ENCODE measurements around the gene ME1.
"Not testable (repeated sequence)": the region's sequence is repeated elsewhere in the genome, so short reads cannot be mapped to it uniquely, and the experiment has no call there.

Gene ME1

GRCh38 chr6:83463886-83464285 lies 33.0 kb upstream of the ME1 start:
- Histone ChIP-seq H3K36me3 (ENCODE audit: control insufficient read depth, insufficient read depth, low read length, severe bottlenecking) (no peaks in the 10 kb centered on the region), H3K27me3 (replicated peaks; ENCODE audit: control insufficient read depth, insufficient read depth, low read length) (no peaks in the 10 kb centered on the region), H3K4me1 (ENCODE audit: control insufficient read depth, insufficient read depth, low read length) (peaks cover 16% of the 10 kb centered on the region), H3K9ac (ENCODE audit: low read length) (peak overlapping the region; percentile 27), H3K4me3 (ENCODE audit: low read length) (no peak overlapping the region), H3K9me3 (ENCODE audit: control insufficient read depth, low read length) (no peaks in the 10 kb centered on the region)
- peak; percentile 68 for DNase-seq (ENCODE audit: low read depth)

GRCh38 chr6:83462524-83462923 lies 31.7 kb upstream of the ME1 start:
- DNase-seq (ENCODE audit: low read depth) = no peak
- H3K36me3 ChIP-seq (ENCODE audit: control insufficient read depth, insufficient read depth, low read length, severe bottlenecking) = no peaks in the 10 kb centered on the region
- H3K9me3 ChIP-seq (ENCODE audit: control insufficient read depth, low read length) = no peaks in the 10 kb centered on the region
- no peaks in the 10 kb centered on the region for H3K27me3 ChIP-seq (replicated peaks; ENCODE audit: control insufficient read depth, insufficient read depth, low read length)
- H3K4me1 ChIP-seq (ENCODE audit: control insufficient read depth, insufficient read depth, low read length) = peaks cover 16% of the 10 kb centered on the region
- H3K9ac ChIP-seq (ENCODE audit: low read length) = no peak overlapping the region
- no peak overlapping the region for H3K4me3 ChIP-seq (ENCODE audit: low read length)

GRCh38 chr6:83461438-83461837 lies 30.6 kb upstream of the ME1 start:
- no peak overlapping the region for H3K9ac ChIP-seq (ENCODE audit: low read length)
- no peaks in the 10 kb centered on the region for H3K27me3 ChIP-seq (replicated peaks; ENCODE audit: control insufficient read depth, insufficient read depth, low read length)
- H3K4me1 ChIP-seq (ENCODE audit: control insufficient read depth, insufficient read depth, low read length) = peaks cover 16% of the 10 kb centered on the region
- peak; percentile 19 for DNase-seq (ENCODE audit: low read depth)
- no peaks in the 10 kb centered on the region for H3K36me3 ChIP-seq (ENCODE audit: control insufficient read depth, insufficient read depth, low read length, severe bottlenecking)
- no peaks in the 10 kb centered on the region for H3K9me3 ChIP-seq (ENCODE audit: control insufficient read depth, low read length)
- H3K4me3 ChIP-seq (ENCODE audit: low read length) = no peak overlapping the region

GRCh38 chr6:83459663-83460062 lies 28.8 kb upstream of the ME1 start:
- Histone ChIP-seq H3K27me3 (replicated peaks; ENCODE audit: control insufficient read depth, insufficient read depth, low read length) (no peaks in the 10 kb centered on the region), H3K4me3 (ENCODE audit: low read length) (no peak overlapping the region), H3K4me1 (ENCODE audit: control insufficient read depth, insufficient read depth, low read length) (peaks cover 8% of the 10 kb centered on the region), H3K9me3 (ENCODE audit: control insufficient read depth, low read length) (no peaks in the 10 kb centered on the region), H3K9ac (ENCODE audit: low read length) (no peak overlapping the region), H3K36me3 (ENCODE audit: control insufficient read depth, insufficient read depth, low read length, severe bottlenecking) (no peaks in the 10 kb centered on the region)
- no peak for DNase-seq (ENCODE audit: low read depth)

- not testable (repeated sequence) for H3K36me3 ChIP-seq (ENCODE audit: control insufficient read depth, insufficient read depth, low read length, severe bottlenecking); H3K9ac ChIP-seq (ENCODE audit: low read length); H3K4me3 ChIP-seq (ENCODE audit: low read length); H3K9me3 ChIP-seq (ENCODE audit: control insufficient read depth, low read length); DNase-seq (ENCODE audit: low read depth); H3K4me1 ChIP-seq (ENCODE audit: control insufficient read depth, insufficient read depth, low read length); H3K27me3 ChIP-seq (replicated peaks; ENCODE audit: control insufficient read depth, insufficient read depth, low read length)
Measured at GRCh38 chr6:83450015-83450414, 19.2 kb upstream of the ME1 start.

- H3K4me1 ChIP-seq (ENCODE audit: control insufficient read depth, insufficient read depth, low read length); H3K9me3 ChIP-seq (ENCODE audit: control insufficient read depth, low read length); H3K27me3 ChIP-seq (replicated peaks; ENCODE audit: control insufficient read depth, insufficient read depth, low read length); H3K4me3 ChIP-seq (ENCODE audit: low read length); DNase-seq (ENCODE audit: low read depth); H3K9ac ChIP-seq (ENCODE audit: low read length); H3K36me3 ChIP-seq (ENCODE audit: control insufficient read depth, insufficient read depth, low read length, severe bottlenecking): not testable (repeated sequence)
Measured at GRCh38 chr6:83444086-83444699, 13.3 kb upstream of the ME1 start.

GRCh38 chr6:83443516-83443915 lies 12.7 kb upstream of the ME1 start:
- Histone ChIP-seq H3K36me3 (ENCODE audit: control insufficient read depth, insufficient read depth, low read length, severe bottlenecking) (no peaks in the 10 kb centered on the region), H3K4me3 (ENCODE audit: low read length) (no peak overlapping the region), H3K9ac (ENCODE audit: low read length) (no peak overlapping the region), H3K4me1 (ENCODE audit: control insufficient read depth, insufficient read depth, low read length) (peaks cover 6% of the 10 kb centered on the region), H3K9me3 (ENCODE audit: control insufficient read depth, low read length) (no peaks in the 10 kb centered on the region), H3K27me3 (replicated peaks; ENCODE audit: control insufficient read depth, insufficient read depth, low read length) (no peaks in the 10 kb centered on the region)
- no peak for DNase-seq (ENCODE audit: low read depth)

- peak; percentile 70 for DNase-seq (ENCODE audit: low read depth)
Measured at GRCh38 chr6:83442752-83443151, 11.9 kb upstream of the ME1 start.

GRCh38 chr6:83439201-83439600 lies 8.3 kb upstream of the ME1 start:
- no peak overlapping the region for H3K9ac ChIP-seq (ENCODE audit: low read length)
- no peaks in the 10 kb centered on the region for H3K36me3 ChIP-seq (ENCODE audit: control insufficient read depth, insufficient read depth, low read length, severe bottlenecking)
- peaks cover 15% of the 10 kb centered on the region for H3K4me1 ChIP-seq (ENCODE audit: control insufficient read depth, insufficient read depth, low read length)
- H3K9me3 ChIP-seq (ENCODE audit: control insufficient read depth, low read length) = no peaks in the 10 kb centered on the region
- H3K4me3 ChIP-seq (ENCODE audit: low read length) = no peak overlapping the region
- H3K27me3 ChIP-seq (replicated peaks; ENCODE audit: control insufficient read depth, insufficient read depth, low read length) = no peaks in the 10 kb centered on the region
- no peak for DNase-seq (ENCODE audit: low read depth)

More at GRCh38 chr6:83442752-83443151, 11.9 kb upstream of the ME1 start:
- H3K4me1 ChIP-seq (ENCODE audit: control insufficient read depth, insufficient read depth, low read length) = peaks cover 6% of the 10 kb centered on the region
- no peak overlapping the region for H3K9ac ChIP-seq (ENCODE audit: low read length)
- no peaks in the 10 kb centered on the region for H3K36me3 ChIP-seq (ENCODE audit: control insufficient read depth, insufficient read depth, low read length, severe bottlenecking)
- no peaks in the 10 kb centered on the region for H3K27me3 ChIP-seq (replicated peaks; ENCODE audit: control insufficient read depth, insufficient read depth, low read length)
- H3K9me3 ChIP-seq (ENCODE audit: control insufficient read depth, low read length) = no peaks in the 10 kb centered on the region
- peak overlapping the region; percentile 52 for H3K4me3 ChIP-seq (ENCODE audit: low read length)

GRCh38 chr6:83436674-83437073 lies 5.8 kb upstream of the ME1 start:
- no peaks in the 10 kb centered on the region for H3K27me3 ChIP-seq (replicated peaks; ENCODE audit: control insufficient read depth, insufficient read depth, low read length)
- H3K9me3 ChIP-seq (ENCODE audit: control insufficient read depth, low read length) = no peaks in the 10 kb centered on the region
- no peak overlapping the region for H3K4me3 ChIP-seq (ENCODE audit: low read length)
- DNase-seq (ENCODE audit: low read depth) = no peak
- H3K9ac ChIP-seq (ENCODE audit: low read length) = no peak overlapping the region
- H3K36me3 ChIP-seq (ENCODE audit: control insufficient read depth, insufficient read depth, low read length, severe bottlenecking) = no peaks in the 10 kb centered on the region
- H3K4me1 ChIP-seq (ENCODE audit: control insufficient read depth, insufficient read depth, low read length) = peaks cover 25% of the 10 kb centered on the region

- H3K9me3 ChIP-seq (ENCODE audit: control insufficient read depth, low read length) = no peaks in the 10 kb centered on the region
Measured at GRCh38 chr6:83433177-83433576, 2.3 kb upstream of the ME1 start.

GRCh38 chr6:83432636-83433035 lies 1.8 kb upstream of the ME1 start:
- DNase-seq (ENCODE audit: low read depth) = no peak

More at GRCh38 chr6:83433177-83433576, 2.3 kb upstream of the ME1 start:
- no peak for DNase-seq (ENCODE audit: low read depth)
- H3K9ac ChIP-seq (ENCODE audit: low read length) = no peak overlapping the region
- peaks cover 40% of the 10 kb centered on the region for H3K4me1 ChIP-seq (ENCODE audit: control insufficient read depth, insufficient read depth, low read length)
- H3K36me3 ChIP-seq (ENCODE audit: control insufficient read depth, insufficient read depth, low read length, severe bottlenecking) = no peaks in the 10 kb centered on the region
- no peak overlapping the region for H3K4me3 ChIP-seq (ENCODE audit: low read length)
- no peaks in the 10 kb centered on the region for H3K27me3 ChIP-seq (replicated peaks; ENCODE audit: control insufficient read depth, insufficient read depth, low read length)

More at GRCh38 chr6:83432636-83433035, 1.8 kb upstream of the ME1 start:
- H3K4me3 ChIP-seq (ENCODE audit: low read length) = no peak overlapping the region
- no peaks in the 10 kb centered on the region for H3K9me3 ChIP-seq (ENCODE audit: control insufficient read depth, low read length)
- H3K9ac ChIP-seq (ENCODE audit: low read length) = peak overlapping the region; percentile 27
- no peaks in the 10 kb centered on the region for H3K36me3 ChIP-seq (ENCODE audit: control insufficient read depth, insufficient read depth, low read length, severe bottlenecking)
- H3K27me3 ChIP-seq (replicated peaks; ENCODE audit: control insufficient read depth, insufficient read depth, low read length) = no peaks in the 10 kb centered on the region
- H3K4me1 ChIP-seq (ENCODE audit: control insufficient read depth, insufficient read depth, low read length) = peaks cover 43% of the 10 kb centered on the region

Data from adipocyte (in vitro differentiated cells).